Bronchial epithelial cell (primary cell): ENCODE measurements around the gene PTBP3. TPM values are rescaled to one million over a fixed set of nuclear protein-coding genes. Genes with fewer than 3 reads are reported as not detected.

Experiments
- DNase-seq: peaks from one replicate; pipeline ENCODE4 v3.0.0-alpha.2; 2010; ENCODE audit warnings: low read depth
- FAIRE-seq: peaks from 2 replicates; lab custom pipeline; 2011; peaks lifted over from hg19 to GRCh38; lab: Jason Lieb, UNC
- H3K27me3 ChIP-seq: 2 replicates; pipeline ENCODE4 v1.5.1; 2011; ENCODE audit warnings: low read length; ENCODE audit not compliant: control insufficient read depth, insufficient read depth
- H3K36me3 ChIP-seq: 2 replicates; pipeline ENCODE4 v1.5.1; 2011; ENCODE audit warnings: low read length; ENCODE audit not compliant: control insufficient read depth, insufficient read depth
- H3K4me3 ChIP-seq: 2 replicates; pipeline ENCODE4 v1.5.1; 2011; ENCODE audit warnings: mild to moderate bottlenecking, low read depth, low read length, control low read depth
- total RNA-seq: library from RNA; depleted of rRNA; stranded (reverse); fragments of >200 nt; gene quantifications from 2 replicates; pipeline ENCODE4 v1.2.1, GENCODE V29; 2014
- TF ChIP-seq, protein P1 (sequence below): IDR thresholded peaks from 2 replicates; pipeline ENCODE4 v1.5.1; 2011; ENCODE audit warnings: mild to moderate bottlenecking, moderate library complexity, low read length, control low read depth, inconsistent platforms; ENCODE audit not compliant: insufficient read depth, severe bottlenecking

The PTBP3 gene
- total RNA-seq, 1 donor from 2014 or later, result 62.4 TPM

DNA sequence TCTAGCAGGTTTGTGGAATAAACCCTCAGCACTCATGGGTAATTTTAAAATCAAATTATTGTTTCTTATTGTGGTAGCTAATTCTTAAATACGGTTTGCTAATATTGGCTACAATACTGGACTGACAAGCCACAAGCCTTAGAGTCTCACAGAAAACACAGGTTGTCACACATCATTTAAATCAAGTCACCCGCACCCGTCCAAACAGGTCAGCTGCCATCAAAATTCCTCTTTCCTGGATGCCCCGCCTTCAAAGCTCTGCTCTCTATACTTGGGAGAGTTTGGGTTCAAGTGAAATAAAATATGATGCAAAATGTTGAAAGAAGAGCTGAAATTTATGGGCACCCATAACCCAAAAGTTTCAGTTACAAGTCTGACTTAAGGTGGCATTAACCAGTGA, 146.0 kb downstream of the PTBP3 start:
- FAIRE-seq (no peak), DNase-seq (no peak)
- no peaks in the 10 kb centered on the region for H3K27me3 ChIP-seq
- no peak overlapping the region for H3K4me3 ChIP-seq
- H3K36me3 ChIP-seq, result no peaks in the 10 kb centered on the region
- TF ChIP-seq, protein P1, sequence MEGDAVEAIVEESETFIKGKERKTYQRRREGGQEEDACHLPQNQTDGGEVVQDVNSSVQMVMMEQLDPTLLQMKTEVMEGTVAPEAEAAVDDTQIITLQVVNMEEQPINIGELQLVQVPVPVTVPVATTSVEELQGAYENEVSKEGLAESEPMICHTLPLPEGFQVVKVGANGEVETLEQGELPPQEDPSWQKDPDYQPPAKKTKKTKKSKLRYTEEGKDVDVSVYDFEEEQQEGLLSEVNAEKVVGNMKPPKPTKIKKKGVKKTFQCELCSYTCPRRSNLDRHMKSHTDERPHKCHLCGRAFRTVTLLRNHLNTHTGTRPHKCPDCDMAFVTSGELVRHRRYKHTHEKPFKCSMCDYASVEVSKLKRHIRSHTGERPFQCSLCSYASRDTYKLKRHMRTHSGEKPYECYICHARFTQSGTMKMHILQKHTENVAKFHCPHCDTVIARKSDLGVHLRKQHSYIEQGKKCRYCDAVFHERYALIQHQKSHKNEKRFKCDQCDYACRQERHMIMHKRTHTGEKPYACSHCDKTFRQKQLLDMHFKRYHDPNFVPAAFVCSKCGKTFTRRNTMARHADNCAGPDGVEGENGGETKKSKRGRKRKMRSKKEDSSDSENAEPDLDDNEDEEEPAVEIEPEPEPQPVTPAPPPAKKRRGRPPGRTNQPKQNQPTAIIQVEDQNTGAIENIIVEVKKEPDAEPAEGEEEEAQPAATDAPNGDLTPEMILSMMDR, result no peak

DNA sequence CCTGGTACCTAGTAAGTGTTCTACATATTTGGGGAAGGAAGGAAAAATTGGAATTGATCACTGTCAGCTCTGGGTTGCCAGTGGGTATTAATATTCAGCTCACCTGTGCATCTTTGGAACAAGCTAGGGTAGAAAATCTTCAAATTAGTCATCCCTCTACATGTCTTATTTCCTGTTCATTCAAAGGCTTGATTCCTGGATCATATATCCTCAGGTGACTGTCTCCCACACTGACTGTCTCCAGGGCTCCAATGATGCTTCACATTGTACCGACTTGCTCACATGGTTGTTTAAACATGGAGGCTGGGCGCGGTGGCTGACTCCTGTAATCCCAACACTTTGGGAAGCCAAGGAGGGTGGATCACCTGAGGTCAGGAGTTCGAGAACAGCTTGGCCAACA, 146.7 kb downstream of the PTBP3 start:
- DNase-seq (peak; percentile 91), FAIRE-seq (no peak)
- TF ChIP-seq, protein P1, result no peak
- H3K27me3 ChIP-seq, result no peaks in the 10 kb centered on the region
- no peak overlapping the region for H3K4me3 ChIP-seq
- H3K36me3 ChIP-seq, result no peaks in the 10 kb centered on the region

DNA sequence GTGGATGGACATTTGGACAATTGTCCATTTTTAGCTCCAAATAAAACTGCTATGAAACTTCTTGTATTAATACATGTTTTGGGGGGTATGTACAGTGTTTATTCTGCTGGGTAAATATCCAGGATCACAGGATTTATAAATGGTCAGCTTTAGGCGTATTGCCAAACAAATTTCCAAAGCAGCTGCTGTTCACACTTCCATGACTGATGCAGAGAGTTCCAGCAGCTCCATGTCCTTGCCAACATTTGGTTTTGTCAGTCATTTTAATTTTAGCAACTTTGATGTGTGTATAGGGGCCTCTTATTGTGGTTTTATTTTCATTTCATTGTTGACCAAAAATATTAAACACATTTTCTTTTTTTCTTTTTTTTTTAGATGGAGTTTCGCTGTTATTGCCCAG, 148.5 kb downstream of the PTBP3 start:
- FAIRE-seq (no peak), DNase-seq (no peak)
- TF ChIP-seq, protein P1, result no peak
- no peaks in the 10 kb centered on the region for H3K36me3 ChIP-seq
- no peaks in the 10 kb centered on the region for H3K27me3 ChIP-seq
- H3K4me3 ChIP-seq, result no peak overlapping the region

DNA sequence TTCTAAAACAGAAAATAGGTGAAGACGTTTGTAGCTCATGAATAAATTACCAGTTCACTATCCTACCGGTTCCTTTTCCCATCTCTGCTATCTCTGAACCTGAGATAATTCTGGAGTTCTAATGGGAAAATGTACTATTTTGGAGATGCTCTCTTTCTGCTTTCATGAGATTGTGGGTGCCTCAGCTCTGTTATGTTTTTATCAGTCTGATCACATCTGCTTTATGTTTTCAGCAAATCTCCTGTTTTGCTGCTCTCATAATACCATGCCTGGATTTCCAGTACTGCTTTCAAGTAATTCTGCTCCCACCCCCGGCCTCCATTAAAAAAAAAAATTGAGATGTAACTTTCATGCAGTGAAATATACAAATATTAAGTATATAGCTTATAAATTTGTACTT, 149.2 kb downstream of the PTBP3 start:
- no peak for FAIRE-seq
- no peak for DNase-seq
- Histone ChIP-seq H3K36me3 (no peaks in the 10 kb centered on the region), H3K27me3 (no peaks in the 10 kb centered on the region), H3K4me3 (no peak overlapping the region)
- TF ChIP-seq, protein P1, result no peak

DNA sequence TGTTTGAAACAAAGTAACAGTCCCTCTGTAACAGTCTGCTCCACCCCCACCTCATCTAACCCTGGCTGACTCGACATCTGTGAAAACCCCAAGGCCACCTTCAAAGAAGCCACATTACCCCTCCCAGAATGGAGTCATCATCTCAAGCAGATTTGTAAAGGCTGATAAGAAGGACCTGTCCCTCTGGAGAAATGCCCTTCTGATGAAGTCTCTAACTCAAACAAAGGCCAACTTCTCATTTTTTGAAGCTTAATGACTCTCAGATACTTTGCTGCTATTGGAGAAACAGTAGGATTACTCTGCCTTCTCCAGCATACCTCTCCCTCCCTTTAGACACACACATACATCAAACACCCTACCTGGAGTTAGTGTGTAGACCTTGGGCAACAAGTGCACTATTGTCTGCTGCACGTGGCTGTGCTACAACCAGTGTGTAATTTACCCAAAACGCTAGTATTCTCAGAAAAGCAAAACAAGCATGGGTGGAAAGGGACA, 153.0 kb downstream of the PTBP3 start:
- DNase-seq (peak; percentile 29), FAIRE-seq (no peak)
- H3K36me3 ChIP-seq, result no peaks in the 10 kb centered on the region
- no peaks in the 10 kb centered on the region for H3K27me3 ChIP-seq
- TF ChIP-seq, protein P1, result no peak
- H3K4me3 ChIP-seq, result no peak overlapping the region

DNA sequence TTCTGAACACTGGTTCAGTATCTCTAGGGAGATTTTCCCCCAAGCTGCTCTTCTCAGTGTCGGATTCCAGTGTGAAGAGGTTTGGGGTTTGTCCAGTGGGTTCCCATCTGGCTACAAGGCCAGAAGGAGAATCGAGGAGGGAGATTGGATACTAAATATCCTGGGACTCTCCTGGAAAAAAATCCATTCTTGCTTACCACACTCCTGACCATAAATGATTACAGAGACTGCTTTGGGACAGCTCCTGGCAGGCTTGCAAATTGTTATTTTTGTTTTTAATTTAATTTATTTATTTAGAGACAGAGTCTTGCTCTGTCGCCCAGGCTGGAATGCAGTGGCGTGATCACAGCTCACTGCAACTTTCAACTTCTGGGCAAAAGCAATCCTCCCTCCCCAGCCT, 153.6 kb downstream of the PTBP3 start:
- Histone ChIP-seq H3K36me3 (no peaks in the 10 kb centered on the region), H3K4me3 (no peak overlapping the region), H3K27me3 (no peaks in the 10 kb centered on the region)
- FAIRE-seq, result no peak
- DNase-seq, result no peak
- TF ChIP-seq, protein P1, result no peak
